NB4 (cell line): ENCODE results near the gene TSEN15.

ENCODE experiments used
- CTCF ChIP-seq: IDR thresholded peaks from one replicate; pipeline ENCODE4 v1.5.1; 2012; ENCODE audit warnings: low read depth, low read length
- POLR2A ChIP-seq: IDR thresholded peaks from 2 replicates; pipeline ENCODE4 v1.6.1; 2011; ENCODE audit warnings: mild to moderate bottlenecking; ENCODE audit not compliant: insufficient read length; ENCODE audit errors: extremely low read depth

- no peak for TF ChIP-seq CTCF
- TF ChIP-seq POLR2A, result no peak
Observed at GRCh38 chr1:184101141-184101540, 49.6 kb downstream of the TSEN15 start.
